Measurements from ENCODE around the gene DNAJA3. TPM values are rescaled to one million over a fixed set of nuclear protein-coding genes. Genes with fewer than 3 reads are reported as not detected.
A peak's percentile ranks its signal among the peaks of the same experiment; 100 is the strongest.

The DNAJA3 gene
- total RNA-seq, 1 donor from 2014 or later, result 34.6 TPM

GRCh38 chr16:4426021-4426684 is 485 bp downstream of the DNAJA3 start:
- Histone ChIP-seq H3K9me3 (no peaks in the 10 kb centered on the region), H3K27ac (peak overlapping the region; percentile 97), H3K27me3 (ENCODE audit: low read depth) (no peaks in the 10 kb centered on the region), H3K4me3 (peak overlapping the region; percentile 95), H3K4me1 (peaks cover 15% of the 10 kb centered on the region), H3K36me3 (peaks cover 5% of the 10 kb centered on the region)
- ATAC-seq (peak in 1 of 2 donors; percentile 49), DNase-seq (no peak)
- TF ChIP-seq CTCF (IDR thresholded peaks at IDR 0.05), result no peak
- intact Hi-C loops (cut with DNase I), result no loop called here

GRCh38 chr16:4426722-4427372 is 1.2 kb downstream of the DNAJA3 start:
- TF ChIP-seq CTCF (IDR thresholded peaks at IDR 0.05), result no peak
- Histone ChIP-seq H3K27ac (no peak overlapping the region), H3K27me3 (ENCODE audit: low read depth) (no peaks in the 10 kb centered on the region), H3K9me3 (no peaks in the 10 kb centered on the region), H3K4me3 (peak overlapping the region; percentile 95), H3K36me3 (peaks cover 12% of the 10 kb centered on the region), H3K4me1 (peaks cover 15% of the 10 kb centered on the region)
- DNase-seq (no peak), ATAC-seq (no peak)
- intact Hi-C loops (cut with DNase I), result no loop called here

- H3K4me1 ChIP-seq, result peaks cover 15% of the 10 kb centered on the region
- ATAC-seq, result no peak
- no peak overlapping the region for H3K4me3 ChIP-seq
- DNase-seq, result no peak
- H3K27me3 ChIP-seq (ENCODE audit: low read depth), result no peaks in the 10 kb centered on the region
- H3K27ac ChIP-seq, result no peak overlapping the region
- no peak for TF ChIP-seq CTCF (IDR thresholded peaks at IDR 0.05)
- H3K36me3 ChIP-seq, result peaks cover 15% of the 10 kb centered on the region
- no peaks in the 10 kb centered on the region for H3K9me3 ChIP-seq
- intact Hi-C loops (cut with DNase I), result no loop called here
Measured at GRCh38 chr16:4428500-4428899, 2.8 kb downstream of the DNAJA3 start.

GRCh38 chr16:4431023-4431422 is 5.4 kb downstream of the DNAJA3 start:
- Histone ChIP-seq H3K9me3 (no peaks in the 10 kb centered on the region), H3K4me1 (peaks cover 9% of the 10 kb centered on the region), H3K27me3 (ENCODE audit: low read depth) (no peaks in the 10 kb centered on the region), H3K27ac (no peak overlapping the region), H3K36me3 (peaks cover 38% of the 10 kb centered on the region), H3K4me3 (no peak overlapping the region)
- DNase-seq (no peak), ATAC-seq (no peak)
- TF ChIP-seq CTCF (IDR thresholded peaks at IDR 0.05), result no peak
- intact Hi-C loops (cut with DNase I), result no loop called here

GRCh38 chr16:4433228-4433627 is 7.6 kb downstream of the DNAJA3 start:
- H3K4me3 ChIP-seq, result no peak overlapping the region
- H3K27me3 ChIP-seq (ENCODE audit: low read depth), result no peaks in the 10 kb centered on the region
- DNase-seq (no peak), ATAC-seq (no peak)
- peaks cover 60% of the 10 kb centered on the region for H3K36me3 ChIP-seq
- intact Hi-C loops (cut with DNase I), result no loop called here
- TF ChIP-seq CTCF (IDR thresholded peaks at IDR 0.05), result no peak
- H3K4me1 ChIP-seq, result no peaks in the 10 kb centered on the region
- H3K9me3 ChIP-seq, result no peaks in the 10 kb centered on the region
- no peak overlapping the region for H3K27ac ChIP-seq
